Measurements from ENCODE around the gene NWD2.
A peak's percentile ranks its signal among the peaks of the same experiment; 100 is the strongest.

Gene NWD2

DNA sequence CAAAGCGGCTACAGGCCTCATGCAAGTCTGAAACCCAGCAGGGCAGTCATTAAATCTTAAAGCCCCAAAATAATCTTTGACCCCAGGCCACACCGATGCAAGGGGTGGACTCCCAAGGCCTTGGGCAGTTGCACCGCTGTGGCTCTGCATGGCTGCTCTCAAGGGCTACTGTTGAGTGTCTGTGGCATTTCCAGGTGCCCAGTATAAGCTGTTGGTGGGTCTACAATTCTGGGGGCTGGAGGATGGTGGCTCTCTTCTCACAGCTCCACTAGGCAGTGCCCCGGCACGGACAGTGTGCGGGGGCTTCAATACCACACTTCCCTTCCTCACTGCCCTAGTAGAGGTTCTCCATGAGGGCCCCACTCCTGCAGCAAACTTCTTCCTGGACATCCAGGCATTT is 60.1 kb downstream of the NWD2 start:
- DNase-seq (ENCODE audit: low read depth): no peak

GRCh38 chr4:37305984-37306383 is 61.4 kb downstream of the NWD2 start:
- no peak for DNase-seq (ENCODE audit: low read depth)

DNA sequence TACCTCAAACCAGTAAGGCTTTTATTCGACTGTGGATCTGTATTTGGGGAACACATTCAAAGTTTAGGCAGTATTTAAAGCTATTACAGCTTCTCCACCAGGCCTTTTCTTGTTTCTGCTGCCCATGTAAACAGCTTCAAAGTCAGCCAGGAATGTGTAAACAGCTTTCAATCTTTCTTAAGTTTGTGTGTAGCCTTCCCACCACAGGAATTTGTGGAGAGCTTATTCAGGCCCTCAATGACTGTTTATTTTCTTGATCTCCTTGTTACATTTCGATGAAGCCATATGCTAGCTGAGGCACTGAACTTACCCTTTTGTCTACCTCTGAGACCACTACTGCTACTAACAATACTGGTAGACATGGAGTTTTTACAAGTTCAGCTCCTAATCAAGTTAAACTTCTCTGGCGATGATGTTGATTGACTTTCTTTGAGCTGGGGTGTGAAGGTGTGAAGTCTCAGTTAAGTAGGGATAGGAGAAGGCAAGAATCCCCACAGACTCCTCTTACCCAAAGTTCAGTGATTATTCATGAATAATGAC is 72.6 kb downstream of the NWD2 start:
- no peak for DNase-seq (ENCODE audit: low read depth)

DNA sequence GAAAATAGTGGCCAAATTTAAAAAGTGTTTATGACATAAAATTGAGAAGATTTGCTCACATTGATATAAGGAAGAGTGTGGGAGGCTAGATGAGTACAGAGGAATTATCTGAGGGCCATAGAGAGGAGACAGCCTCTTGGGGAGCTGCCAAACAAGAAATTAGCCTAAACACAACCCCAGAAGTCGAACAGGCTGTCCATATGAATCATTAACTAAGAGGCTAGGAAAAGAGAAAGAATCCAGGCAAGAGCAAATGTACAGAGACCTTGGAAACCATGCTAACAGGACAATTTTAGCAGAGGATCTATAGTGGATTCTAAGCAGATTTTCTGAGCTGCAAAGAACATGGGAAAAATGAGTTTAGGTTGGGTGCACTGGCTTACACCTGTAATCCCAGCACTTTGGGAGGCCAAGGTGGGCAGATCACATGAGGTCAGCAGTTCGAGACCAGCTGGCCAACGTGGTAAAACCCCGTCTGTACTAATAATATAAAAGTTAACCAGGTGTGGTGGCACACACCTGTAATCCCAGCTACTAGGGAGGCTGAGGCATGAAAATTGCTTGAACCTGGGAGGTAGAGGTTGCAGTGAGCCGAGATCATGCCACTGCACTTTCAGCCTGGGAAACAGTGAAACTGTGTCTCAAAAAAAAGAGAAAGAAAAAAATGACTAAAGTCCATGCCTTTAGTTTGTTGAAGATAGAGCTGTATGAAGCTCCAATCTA is 76.1 kb downstream of the NWD2 start:
- DNase-seq (ENCODE audit: low read depth): no peak

- no peak for DNase-seq (ENCODE audit: low read depth)
Measured at GRCh38 chr4:37322122-37322521, 77.6 kb downstream of the NWD2 start.

DNA sequence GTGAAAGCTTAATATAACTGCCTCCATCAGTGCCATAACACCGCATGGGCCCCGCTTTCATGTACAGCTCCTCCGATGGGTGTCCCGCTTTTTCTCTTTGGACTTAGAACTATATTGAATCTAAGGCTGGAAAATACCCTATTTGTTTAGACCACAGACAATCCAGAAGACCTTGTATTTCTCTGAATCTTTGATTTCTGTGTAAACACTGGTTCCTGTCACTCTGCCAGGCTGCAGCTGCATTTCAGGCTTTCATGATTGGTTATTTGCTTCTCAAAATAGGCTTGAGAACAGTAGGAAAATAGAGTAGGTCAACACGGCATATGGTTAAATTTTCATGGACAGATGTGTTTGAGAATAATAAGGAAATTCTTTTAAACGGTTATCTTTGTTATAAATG is 80.0 kb downstream of the NWD2 start:
- DNase-seq (ENCODE audit: low read depth): no peak

DNA sequence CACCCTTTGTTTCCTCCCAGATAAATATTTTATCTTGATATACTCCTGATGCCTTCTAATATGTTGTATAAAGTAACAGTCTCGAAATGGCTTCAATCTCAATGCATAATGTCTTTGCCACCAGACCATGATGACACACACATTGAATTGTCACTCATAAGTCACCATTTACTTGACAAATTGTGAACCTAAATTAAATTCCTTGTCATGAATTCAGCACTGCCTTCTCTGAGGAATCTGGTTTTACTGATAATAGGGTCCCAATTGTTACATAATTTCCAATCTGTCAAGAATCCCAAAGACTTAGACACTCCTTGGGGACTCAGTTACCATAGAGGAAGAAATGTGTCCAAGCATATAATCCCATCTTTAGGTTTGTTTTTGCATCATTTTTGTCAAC is 82.3 kb downstream of the NWD2 start:
- no peak for DNase-seq (ENCODE audit: low read depth)

GRCh38 chr4:37338972-37339371 is 94.4 kb downstream of the NWD2 start:
- no peak for DNase-seq (ENCODE audit: low read depth)

GRCh38 chr4:37358748-37359147 is 114.2 kb downstream of the NWD2 start:
- no peak for DNase-seq (ENCODE audit: low read depth)

DNA sequence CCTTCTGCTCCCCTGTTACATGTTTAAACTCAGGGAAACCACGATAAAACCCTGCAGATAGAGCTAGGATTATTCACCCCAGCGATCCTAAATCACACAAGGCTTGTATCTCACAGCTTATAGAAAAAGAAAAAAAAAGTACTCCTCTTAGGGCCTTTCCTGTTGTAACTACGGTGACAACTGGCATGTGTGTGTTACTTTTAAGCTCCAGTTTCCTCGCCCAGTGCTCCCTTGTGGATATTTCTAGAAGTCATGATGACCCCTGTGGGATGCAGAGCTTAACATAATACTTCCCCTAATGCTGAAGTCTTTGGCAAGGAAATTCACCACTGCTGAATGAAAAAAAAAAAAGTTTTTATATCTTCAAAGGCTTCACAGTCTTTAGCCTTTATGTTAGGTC is 114.7 kb downstream of the NWD2 start:
- no peak for DNase-seq (ENCODE audit: low read depth)

GRCh38 chr4:37365888-37366287 is 121.3 kb downstream of the NWD2 start:
- peak; percentile 8 for DNase-seq (ENCODE audit: low read depth)

GRCh38 chr4:37367901-37368300 is 123.4 kb downstream of the NWD2 start:
- no peak for DNase-seq (ENCODE audit: low read depth)

DNA sequence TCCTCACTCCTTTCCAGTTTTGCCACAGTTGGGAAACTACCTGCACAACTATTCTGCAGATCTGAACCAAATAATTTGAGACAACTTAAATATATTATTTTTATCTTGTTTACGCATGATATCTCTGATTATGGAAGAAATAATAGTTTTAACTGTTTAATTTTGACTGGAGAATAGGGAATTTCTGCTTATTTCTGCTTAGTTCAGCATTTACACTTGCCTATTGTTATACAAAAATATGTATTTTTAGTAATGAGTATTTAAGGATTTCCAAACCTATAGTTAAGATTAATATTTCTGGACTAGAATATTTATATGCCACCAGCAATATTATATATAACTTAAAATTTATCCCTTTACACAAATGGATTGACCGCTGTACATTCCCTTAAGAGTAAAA is 125.5 kb downstream of the NWD2 start:
- no peak for DNase-seq (ENCODE audit: low read depth)

GRCh38 chr4:37381040-37381668 is 136.6 kb downstream of the NWD2 start:
- no peak for DNase-seq (ENCODE audit: low read depth)

DNA sequence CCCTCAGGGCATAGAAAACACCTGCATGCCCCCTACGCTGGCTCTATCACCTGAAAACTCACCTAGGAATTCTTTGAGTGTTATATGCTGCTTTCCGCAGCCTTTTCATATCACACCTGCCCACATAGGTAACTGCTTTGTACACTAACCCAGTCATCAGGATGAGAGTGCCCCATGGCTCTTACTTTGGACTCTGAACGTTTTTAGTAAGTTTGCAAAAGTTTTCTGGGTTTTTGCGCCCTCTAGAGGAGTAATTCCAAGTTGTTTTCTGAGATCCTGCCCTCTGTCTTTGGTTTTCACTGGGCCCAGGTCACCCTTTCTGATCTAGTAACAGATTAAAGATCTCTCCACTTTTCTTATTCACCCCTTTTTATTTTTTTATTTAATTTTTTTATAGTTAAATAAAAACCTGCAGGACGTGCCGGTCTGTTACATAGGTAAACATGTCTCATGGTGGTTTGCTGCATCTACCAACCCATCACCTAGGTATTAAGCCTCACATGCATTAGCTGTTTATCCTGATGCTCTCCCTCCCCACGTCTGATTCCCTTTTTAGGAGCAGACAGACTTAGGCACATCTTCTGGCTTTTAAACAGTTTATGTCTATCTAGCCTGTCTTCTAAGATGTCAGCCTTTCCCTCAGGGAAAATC is 139.2 kb downstream of the NWD2 start:
- DNase-seq (ENCODE audit: low read depth): peak; percentile 19

DNA sequence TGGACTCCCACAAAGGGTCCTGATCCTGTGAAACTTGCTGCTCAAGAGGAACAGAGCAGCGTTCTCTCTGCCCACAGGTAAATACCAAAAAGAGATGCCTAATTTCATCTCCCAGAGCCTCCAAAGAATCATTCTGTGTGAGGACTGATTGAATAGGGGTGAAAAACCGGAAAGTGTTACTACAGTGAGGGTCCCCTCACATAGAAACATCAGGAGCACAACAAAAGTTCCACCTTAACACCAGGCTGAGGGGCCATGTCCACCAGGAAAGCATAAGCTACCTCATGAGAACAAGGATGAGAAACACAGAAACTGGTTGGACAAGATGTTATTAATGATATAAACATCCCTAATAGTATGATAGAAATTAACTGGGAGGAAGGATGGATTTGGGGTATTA is 140.9 kb downstream of the NWD2 start:
- no peak for DNase-seq (ENCODE audit: low read depth)

DNA sequence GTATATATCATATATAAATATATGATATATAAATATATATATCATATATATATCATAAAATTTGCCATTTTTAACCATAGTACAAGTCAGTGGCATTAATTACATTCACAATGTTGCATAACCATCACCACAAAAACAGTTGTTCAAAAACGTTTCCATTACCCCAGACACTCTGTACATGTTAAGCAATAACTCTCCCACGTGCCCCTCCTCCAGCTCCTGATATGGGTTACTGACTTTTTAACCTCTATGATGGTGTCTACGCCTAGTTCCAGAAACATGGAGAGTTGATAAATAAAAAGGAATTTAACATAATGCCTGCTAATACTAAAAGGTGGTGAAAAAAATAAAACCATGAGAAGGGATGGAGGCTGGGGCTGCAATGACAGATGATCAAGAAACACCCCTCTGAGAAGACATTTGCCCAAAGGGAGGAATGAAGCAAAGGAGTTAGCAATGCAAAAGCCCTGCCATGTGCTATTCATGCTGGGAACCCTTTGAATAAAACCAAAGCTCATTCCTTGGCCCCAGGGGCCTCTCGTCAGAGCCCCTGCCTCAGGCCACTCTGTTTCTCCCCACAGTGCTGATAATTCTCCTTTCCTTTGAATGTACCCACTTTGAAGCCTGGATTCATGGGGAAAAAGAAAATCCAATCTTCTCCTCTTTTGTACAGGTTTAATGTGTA is 144.3 kb downstream of the NWD2 start:
- DNase-seq (ENCODE audit: low read depth): peak; percentile 70

GRCh38 chr4:37389366-37389765 is 144.8 kb downstream of the NWD2 start:
- DNase-seq (ENCODE audit: low read depth): no peak

- peak; percentile 50 for DNase-seq (ENCODE audit: low read depth)
Measured at GRCh38 chr4:37389967-37390580, 145.5 kb downstream of the NWD2 start.

DNA sequence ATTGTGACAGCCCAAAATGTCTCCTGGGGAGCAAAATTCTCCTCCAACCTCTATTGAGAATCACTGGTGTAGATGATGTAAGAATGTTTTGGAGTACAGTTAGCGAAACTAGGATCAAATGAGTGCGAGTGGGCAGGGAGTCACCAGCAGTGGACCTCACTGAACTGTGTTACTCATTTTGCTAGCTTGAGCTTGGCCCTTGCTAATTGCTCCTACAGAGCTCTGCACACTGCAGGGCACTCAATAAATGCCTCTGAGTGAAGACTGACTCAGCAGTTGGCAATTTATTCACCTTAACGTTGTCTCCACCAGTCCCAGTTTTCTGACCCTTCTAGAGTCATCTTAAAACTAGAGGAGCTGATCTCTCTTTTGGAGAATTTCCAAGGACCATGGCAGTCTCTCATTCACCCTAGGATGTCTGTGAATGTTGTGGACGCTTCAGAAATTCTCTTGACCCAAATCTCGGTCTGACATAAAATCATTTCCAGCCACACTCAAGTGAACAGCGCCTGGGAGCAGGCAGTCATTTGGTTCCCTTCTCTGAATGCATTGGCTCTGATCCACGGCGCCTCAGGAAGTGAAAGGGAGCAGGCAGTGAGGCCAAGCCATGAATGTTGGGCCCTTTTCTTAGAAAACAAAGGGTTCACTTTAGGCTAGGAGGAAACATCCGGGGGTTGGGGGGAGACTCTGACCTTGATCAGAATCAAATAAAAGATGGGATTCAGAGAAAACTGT is 148.1 kb downstream of the NWD2 start:
- DNase-seq (ENCODE audit: low read depth): no peak

- no peak for DNase-seq (ENCODE audit: low read depth)
Measured at GRCh38 chr4:37393321-37393720, 148.8 kb downstream of the NWD2 start.

All from amniotic epithelial cell (primary cell).